ENCODE measurements around the gene SCD. TPM values are rescaled to one million over a fixed set of nuclear protein-coding genes. Genes with fewer than 3 reads are reported as not detected.

The SCD gene
- total RNA-seq, 2 experiments from 2014 or later: 1.7 TPM

GRCh38 chr10:100303724-100304319 lies 43.2 kb upstream of the SCD start:
- Mint-ChIP-seq H3K4me3 (no peak overlapping the region), H3K9me3 (no peaks in the 10 kb centered on the region)

GRCh38 chr10:100304414-100304813 lies 42.6 kb upstream of the SCD start:
- Mint-ChIP-seq H3K4me3 (no peak overlapping the region), H3K27me3 (peaks cover 75% of the 10 kb centered on the region), H3K27ac (no peak overlapping the region), H3K9me3 (no peaks in the 10 kb centered on the region), H3K36me3 (ENCODE audit: low read depth) (no peaks in the 10 kb centered on the region), H3K4me1 (ENCODE audit: low read depth) (no peaks in the 10 kb centered on the region)
- Histone ChIP-seq H3K4me3 (ENCODE audit: low read length) (no peak overlapping the region), H3K36me3 (ENCODE audit: insufficient read depth, low read length) (no peaks in the 10 kb centered on the region), H3K27ac (ENCODE audit: low read depth in 1 of 2, low read length in 2 of 2) (no peak overlapping the region), H3K9me3 (ENCODE audit: control insufficient read depth in 1 of 2, insufficient read depth in 1 of 2, low read length in 2 of 2) (no peaks in the 10 kb centered on the region), H3K4me1 (ENCODE audit: insufficient read depth, low read length) (no peaks in the 10 kb centered on the region), H3K27me3 (ENCODE audit: control insufficient read depth in 1 of 2, insufficient read depth in 2 of 2, low read length in 2 of 2) (peaks cover 4 to 21% of the 10 kb centered on the region in 2 experiments)
- ChIA-PET CTCF (no interaction called here), POLR2A (no interaction called here)
- intact Hi-C loops (cut with DNase I, micrococcal nuclease): no loop called here
- DNase-seq (no peak), ATAC-seq (ENCODE audit: poor library complexity) (no peak)
- TF ChIP-seq CTCF (IDR thresholded peaks at IDR 0.05): no peak

More at GRCh38 chr10:100303724-100304319, 43.2 kb upstream of the SCD start:
- Mint-ChIP-seq H3K27me3 (peaks cover 77% of the 10 kb centered on the region), H3K36me3 (ENCODE audit: low read depth) (no peaks in the 10 kb centered on the region), H3K4me1 (ENCODE audit: low read depth) (no peaks in the 10 kb centered on the region), H3K27ac (no peak overlapping the region)
- H3K27me3 ChIP-seq (ENCODE audit: control insufficient read depth in 1 of 2, insufficient read depth in 2 of 2, low read length in 2 of 2): peaks cover 4 to 21% of the 10 kb centered on the region in 2 experiments
- intact Hi-C loops (cut with DNase I, micrococcal nuclease): no loop called here
- no peak overlapping the region for H3K4me3 ChIP-seq (ENCODE audit: low read length)
- POLR2A ChIA-PET: no interaction called here
- H3K36me3 ChIP-seq (ENCODE audit: insufficient read depth, low read length): no peaks in the 10 kb centered on the region
- no peak for ATAC-seq (ENCODE audit: poor library complexity)
- H3K27ac ChIP-seq (ENCODE audit: low read depth in 1 of 2, low read length in 2 of 2): no peak overlapping the region
- no peaks in the 10 kb centered on the region for H3K4me1 ChIP-seq (ENCODE audit: insufficient read depth, low read length)
- peak in 1 of 14 experiments; percentile 17 for DNase-seq
- CTCF ChIA-PET: interaction anchor here (0.6 to 1.5 kb wide), 2 partner anchors 28 to 91 kb away, joined by 3 read pairs; no protein-coding TSS in a partner anchor
- H3K9me3 ChIP-seq (ENCODE audit: control insufficient read depth in 1 of 2, insufficient read depth in 1 of 2, low read length in 2 of 2): no peaks in the 10 kb centered on the region
- TF ChIP-seq CTCF (IDR thresholded peaks at IDR 0.05): peak; percentile 42

- Mint-ChIP-seq H3K27ac (no peak overlapping the region), H3K9me3 (no peaks in the 10 kb centered on the region), H3K36me3 (ENCODE audit: low read depth) (no peaks in the 10 kb centered on the region), H3K4me1 (ENCODE audit: low read depth) (no peaks in the 10 kb centered on the region), H3K27me3 (peaks cover 76% of the 10 kb centered on the region), H3K4me3 (no peak overlapping the region)
- no peak for ATAC-seq (ENCODE audit: poor library complexity)
- peaks cover 4 to 26% of the 10 kb centered on the region in 2 experiments for H3K27me3 ChIP-seq (ENCODE audit: control insufficient read depth in 1 of 2, insufficient read depth in 2 of 2, low read length in 2 of 2)
- H3K36me3 ChIP-seq (ENCODE audit: insufficient read depth, low read length): no peaks in the 10 kb centered on the region
- no peak overlapping the region for H3K4me3 ChIP-seq (ENCODE audit: low read length)
- POLR2A ChIA-PET: no interaction called here
- DNase-seq: no peak
- H3K4me1 ChIP-seq (ENCODE audit: insufficient read depth, low read length): no peaks in the 10 kb centered on the region
- intact Hi-C loops (cut with DNase I, micrococcal nuclease): no loop called here
- no peak overlapping the region for H3K27ac ChIP-seq (ENCODE audit: low read depth in 1 of 2, low read length in 2 of 2)
- CTCF ChIA-PET: no interaction called here
- H3K9me3 ChIP-seq (ENCODE audit: control insufficient read depth in 1 of 2, insufficient read depth in 1 of 2, low read length in 2 of 2): no peaks in the 10 kb centered on the region
- TF ChIP-seq CTCF (IDR thresholded peaks at IDR 0.05): no peak
These were observed 40.2 kb upstream of the SCD start for GRCh38 chr10:100306861-100307260.
